H9 (cell line): Measurements from ENCODE around the gene OFD1. TPM values are rescaled to one million over a fixed set of nuclear protein-coding genes. Genes with fewer than 3 reads are reported as not detected.

ENCODE experiments used
- DNase-seq: peaks from one replicate; pipeline ENCODE4 v3.0.0-alpha.2; 2017
- H2AFZ ChIP-seq: one replicate; pipeline ENCODE4 v1.6.1; 2013; ENCODE audit warnings: mild to moderate bottlenecking, low read length, control low read depth, moderate library complexity
- H2AK5ac ChIP-seq: 2 replicates; pipeline ENCODE4 v1.6.1; 2013; ENCODE audit warnings: low read length, control low read depth, mixed read lengths; ENCODE audit not compliant: insufficient read length
- H2BK120ac ChIP-seq: one replicate; pipeline ENCODE4 v1.6.1; 2013; ENCODE audit warnings: low read depth, mild to moderate bottlenecking, low read length, control low read depth, inconsistent platforms; ENCODE audit not compliant: poor library complexity, severe bottlenecking
- H2BK12ac ChIP-seq: 2 replicates; pipeline ENCODE4 v1.6.1; 2013; ENCODE audit warnings: low read length, control low read depth, mixed read lengths, low read depth; ENCODE audit not compliant: insufficient read length
- H2BK15ac ChIP-seq: 2 replicates; pipeline ENCODE4 v1.6.1; 2013; ENCODE audit warnings: low read depth, low read length, control low read depth
- H2BK20ac ChIP-seq: one replicate; pipeline ENCODE4 v1.6.1; 2013; ENCODE audit warnings: low read depth, mild to moderate bottlenecking, low read length, control low read depth, inconsistent platforms; ENCODE audit not compliant: poor library complexity, severe bottlenecking
- H2BK5ac ChIP-seq: 2 replicates; pipeline ENCODE4 v1.6.1; 2013; ENCODE audit warnings: low read length, control low read depth, mixed read lengths; ENCODE audit not compliant: insufficient read length
- H3K14ac ChIP-seq: 2 replicates; pipeline ENCODE4 v1.6.1; 2013; ENCODE audit warnings: low read length, control low read depth; ENCODE audit not compliant: insufficient read depth
- H3K18ac ChIP-seq: 2 replicates; pipeline ENCODE4 v1.6.1; 2013; ENCODE audit warnings: low read depth, mild to moderate bottlenecking, mixed read lengths, low read length, control low read depth; ENCODE audit not compliant: insufficient read length
- H3K23ac ChIP-seq: 2 replicates; pipeline ENCODE4 v1.6.1; 2013; ENCODE audit warnings: low read length, control low read depth, mixed read lengths, low read depth; ENCODE audit not compliant: insufficient read length
- H3K23me2 ChIP-seq: 2 replicates; pipeline ENCODE4 v1.6.1; 2013; ENCODE audit warnings: low read depth, mild to moderate bottlenecking, mixed read lengths, low read length, control low read depth; ENCODE audit not compliant: insufficient read length, poor library complexity, severe bottlenecking
- H3K27ac ChIP-seq: 2 replicates; pipeline ENCODE4 v1.5.1; 2013; ENCODE audit warnings: low read length, control low read depth, mixed read lengths, low read depth; ENCODE audit not compliant: insufficient read length
- H3K27me3 ChIP-seq: 2 replicates; pipeline ENCODE4 v1.6.1; 2013; ENCODE audit warnings: low read length, control low read depth, inconsistent platforms; ENCODE audit not compliant: insufficient read depth
- H3K4ac ChIP-seq: 2 replicates; pipeline ENCODE4 v1.6.1; 2013; ENCODE audit warnings: low read depth, mild to moderate bottlenecking, control low read depth, inconsistent platforms, low read length, moderate library complexity
- H3K4me1 ChIP-seq: 2 replicates; pipeline ENCODE4 v1.6.1; 2013; ENCODE audit warnings: low read length, control low read depth, inconsistent platforms; ENCODE audit not compliant: insufficient read depth
- H3K4me2 ChIP-seq: 2 replicates; pipeline ENCODE4 v1.6.1; 2013; ENCODE audit warnings: low read length, control low read depth, mixed read lengths; ENCODE audit not compliant: insufficient read length, insufficient read depth
- H3K56ac ChIP-seq: 2 replicates; pipeline ENCODE4 v1.6.1; 2013; ENCODE audit warnings: low read depth, mild to moderate bottlenecking, mixed read lengths, low read length, control low read depth; ENCODE audit not compliant: insufficient read length
- H3K79me1 ChIP-seq: 2 replicates; pipeline ENCODE4 v1.6.1; 2013; ENCODE audit warnings: low read depth, mild to moderate bottlenecking, moderate library complexity, low read length, control low read depth, inconsistent platforms; ENCODE audit not compliant: insufficient read depth, poor library complexity, severe bottlenecking
- H3K79me2 ChIP-seq: 2 replicates; pipeline ENCODE4 v1.6.1; 2013; ENCODE audit warnings: low read length, control low read depth, inconsistent platforms; ENCODE audit not compliant: insufficient read depth
- H3K9ac ChIP-seq: 2 replicates; pipeline ENCODE4 v1.6.1; 2013; ENCODE audit warnings: low read length, control low read depth, mixed read lengths; ENCODE audit not compliant: insufficient read length; ENCODE audit errors: extremely low read depth
- H3K9me3 ChIP-seq: one replicate; pipeline ENCODE4 v1.6.1; 2013; ENCODE audit warnings: low read depth, low read length, inconsistent platforms; ENCODE audit not compliant: control insufficient read depth
- H3T11ph ChIP-seq: one replicate; pipeline ENCODE4 v1.6.1; 2013; ENCODE audit warnings: mild to moderate bottlenecking, low read length, control low read depth, inconsistent platforms
- H4K20me1 ChIP-seq: one replicate; pipeline ENCODE4 v1.6.1; 2013; ENCODE audit not compliant: control insufficient read depth, insufficient read length, insufficient read depth
- H4K5ac ChIP-seq: 2 replicates; pipeline ENCODE4 v1.6.1; 2013; ENCODE audit warnings: low read depth, mild to moderate bottlenecking, mixed read lengths, low read length, control low read depth; ENCODE audit not compliant: insufficient read length
- H4K8ac ChIP-seq: replicated peaks from 2 replicates; pipeline ENCODE4 v1.6.1; 2013; ENCODE audit warnings: low read length, control low read depth, mixed read lengths, low read depth; ENCODE audit not compliant: insufficient read length
- H4K91ac ChIP-seq: 2 replicates; pipeline ENCODE4 v1.6.1; 2013; ENCODE audit warnings: low read depth, mild to moderate bottlenecking, moderate library complexity, mixed read lengths, low read length, control low read depth; ENCODE audit not compliant: insufficient read length
- H3K27ac Mint-ChIP-seq, 3 experiments: 2 replicates in 2 of 3; 3 replicates in 1 of 3; pipeline ENCODE4 v1.8.0; 2020 to 2021; ENCODE audit warnings: mixed read lengths in 3 of 3, mild to moderate bottlenecking in 1 of 3, moderate library complexity in 1 of 3
- H3K27me3 Mint-ChIP-seq: 2 replicates; pipeline ENCODE4 v1.8.0; 2021; ENCODE audit warnings: low read depth, mild to moderate bottlenecking, moderate library complexity, mixed read lengths
- H3K36me3 Mint-ChIP-seq, 3 experiments: 2 replicates in 2 of 3; 3 replicates in 1 of 3; pipeline ENCODE4 v1.8.0; 2020 to 2021; ENCODE audit warnings: low read depth in 3 of 3, mixed read lengths in 3 of 3; ENCODE audit not compliant: insufficient read depth in 1 of 3
- H3K4me1 Mint-ChIP-seq, 2 experiments: 2 replicates each; pipeline ENCODE4 v1.8.0; 2020; ENCODE audit warnings: mixed read lengths in 2 of 2
- H3K4me3 Mint-ChIP-seq, 2 experiments: 2 replicates in 1 of 2; 3 replicates in 1 of 2; pipeline ENCODE4 v1.8.0; 2020 to 2021; ENCODE audit warnings: mild to moderate bottlenecking in 2 of 2, mixed read lengths in 2 of 2, moderate library complexity in 1 of 2
- H3K9me3 Mint-ChIP-seq, 2 experiments: 2 replicates in 1 of 2; 3 replicates in 1 of 2; pipeline ENCODE4 v1.8.0; 2020; ENCODE audit warnings: mild to moderate bottlenecking in 2 of 2, mixed read lengths in 2 of 2, moderate library complexity in 1 of 2
- CTCF ChIP-seq: fragments of 200-600 bp; sonication (generic); conservative IDR thresholded peaks from 3 replicates; pipeline ENCODE4 v1.8.0; 2021; ENCODE audit warnings: antibody characterized with exemption, mild to moderate bottlenecking
- WGBS: extraction: QIAGEN DNeasy Blood & Tissue Kit; methylation state at CpG from one replicate; pipeline ENCODE4 v1.1.7; 2013; ENCODE audit warnings: missing lambda C conversion rate, low lambda C conversion rate, mixed read lengths; ENCODE audit not compliant: insufficient read length; ENCODE audit errors: extremely low coverage; 5-methylcytosine and 5-hydroxymethylcytosine counted together
- total RNA-seq: library from RNA; stranded (reverse); gene quantifications from 2 replicates; pipeline ENCODE4 v1.2.1, GENCODE V29; 2021

OFD1 gene
- total RNA-seq, 1 experiment from 2014 or later: 36.0 TPM

GRCh38 chrX:13815664-13816063, 81.1 kb downstream of the OFD1 start:
- no peak overlapping the region for H2AFZ ChIP-seq
- DNase-seq: no peak
- no peak overlapping the region for H2BK120ac ChIP-seq
- Mint-ChIP-seq H3K4me1 (peaks cover 33 to 49% of the 10 kb centered on the region in 2 experiments), H3K9me3 (peaks cover 12 to 51% of the 10 kb centered on the region in 2 experiments; a peak in 4 of 5 replicates), H3K27me3 (peaks cover 2% of the 10 kb centered on the region; the same call in 1 of the 2 replicates), H3K4me3 (no peak overlapping the region), H3K27ac (no peak overlapping the region), H3K36me3 (peaks cover 5 to 18% (median 9%) of the 10 kb centered on the region in 3 experiments; a peak in 5 of 7 replicates)
- no peak overlapping the region for H3T11ph ChIP-seq
- H3K23ac ChIP-seq: no peak overlapping the region
- no peak overlapping the region for H2BK5ac ChIP-seq
- H2BK12ac ChIP-seq: no peak overlapping the region
- no peaks in the 10 kb centered on the region for H3K27me3 ChIP-seq
- H2BK20ac ChIP-seq: no peak overlapping the region
- no CpG with 5 or more reads among the region's 7 CpGs for WGBS
- H4K8ac ChIP-seq: no peak overlapping the region
- no peak overlapping the region for H3K27ac ChIP-seq
- H4K91ac ChIP-seq: no peak overlapping the region
- TF ChIP-seq CTCF: no peak
- H3K4me2 ChIP-seq: no peak overlapping the region
- no peaks in the 10 kb centered on the region for H3K9me3 ChIP-seq
- no peak overlapping the region for H3K9ac ChIP-seq
- H2BK15ac ChIP-seq: no peak overlapping the region
- H3K79me1 ChIP-seq: no peaks in the 10 kb centered on the region
- no peaks in the 10 kb centered on the region for H3K23me2 ChIP-seq
- H4K20me1 ChIP-seq: no peaks in the 10 kb centered on the region
- H3K79me2 ChIP-seq: peaks cover 4% of the 10 kb centered on the region; the same call in 1 of the 2 replicates
- H3K18ac ChIP-seq: no peak overlapping the region
- H3K4ac ChIP-seq: no peak overlapping the region
- no peak overlapping the region for H2AK5ac ChIP-seq
- no peak overlapping the region for H3K56ac ChIP-seq
- H3K4me1 ChIP-seq: peaks cover 3% of the 10 kb centered on the region; the same call in 1 of the 2 replicates
- no peak overlapping the region for H3K14ac ChIP-seq
- no peak overlapping the region for H4K5ac ChIP-seq
